DND-41 (cell line): ENCODE data around the gene NDUFB4.

Source experiments
- ATAC-seq: fragments of 200-7000 bp; cut with Tn5 transposase; 3 replicates; pipeline ENCODE4 v1.9.1; 2021; ENCODE audit warnings: low read depth; ENCODE audit not compliant: insufficient read depth
- DNase-seq: peaks from one replicate; pipeline ENCODE4 v3.0.0-alpha.2; 2020
- H2AFZ ChIP-seq: 2 replicates; pipeline ENCODE4 v1.6.0; 2012; ENCODE audit warnings: low read depth, low read length
- H3K27ac ChIP-seq: 2 replicates; pipeline ENCODE4 v1.5.1; 2012; ENCODE audit warnings: low read length, inconsistent platforms
- H3K27me3 ChIP-seq: fragments of 200-600 bp; sonication (generic); 2 replicates; pipeline ENCODE4 v1.6.0; 2012; ENCODE audit warnings: low read length, mild to moderate bottlenecking, inconsistent platforms; ENCODE audit not compliant: insufficient read depth, poor library complexity
- H3K36me3 ChIP-seq: 2 replicates; pipeline ENCODE4 v1.5.1; 2012; ENCODE audit warnings: low read length, inconsistent platforms; ENCODE audit not compliant: insufficient read depth
- H3K4me1 ChIP-seq: 2 replicates; pipeline ENCODE4 v1.5.1; 2012; ENCODE audit warnings: mild to moderate bottlenecking, low read length; ENCODE audit not compliant: insufficient read depth
- H3K4me2 ChIP-seq: 2 replicates; pipeline ENCODE4 v1.6.0; 2012; ENCODE audit warnings: mild to moderate bottlenecking, moderate library complexity, low read length, inconsistent platforms; ENCODE audit not compliant: insufficient read depth
- H3K4me3 ChIP-seq, 2 experiments: fragments of 200-600 bp in 1 of 2; shearing (Covaris generic) in 1 of 2; 2 replicates each; pipeline ENCODE4 v1.5.1; 2012 to 2016; ENCODE audit warnings: inconsistent platforms in 2 of 2, low read length in 2 of 2, mild to moderate bottlenecking in 2 of 2, low read depth in 1 of 2, moderate library complexity in 1 of 2
- H3K79me2 ChIP-seq: 2 replicates; pipeline ENCODE4 v1.6.0; 2012; ENCODE audit warnings: low read length, inconsistent platforms; ENCODE audit not compliant: insufficient read depth
- H3K9ac ChIP-seq: 2 replicates; pipeline ENCODE4 v1.6.0; 2012; ENCODE audit warnings: low read depth, mild to moderate bottlenecking, inconsistent platforms, low read length, moderate library complexity
- H3K9me3 ChIP-seq: 2 replicates; pipeline ENCODE4 v1.5.1; 2012; ENCODE audit warnings: low read length, moderate library complexity, mild to moderate bottlenecking, inconsistent platforms; ENCODE audit not compliant: insufficient read depth, severe bottlenecking
- H4K20me1 ChIP-seq: 2 replicates; pipeline ENCODE4 v1.6.0; 2012; ENCODE audit warnings: low read length; ENCODE audit not compliant: insufficient read depth
- CTCF ChIP-seq: IDR thresholded peaks from 2 replicates; pipeline ENCODE4 v1.5.1; 2012; ENCODE audit warnings: borderline replicate concordance, low read length, moderate library complexity, mild to moderate bottlenecking; ENCODE audit not compliant: poor library complexity, severe bottlenecking; ENCODE audit errors: extremely low read depth
- EZH2 ChIP-seq: IDR thresholded peaks from 3 replicates; pipeline ENCODE4 v1.6.1; 2012; ENCODE audit warnings: borderline replicate concordance, low read depth, mild to moderate bottlenecking, moderate library complexity, low read length, inconsistent platforms; ENCODE audit not compliant: severe bottlenecking

Gene NDUFB4

GRCh38 chr3:120554812-120555606, 41.1 kb upstream of the NDUFB4 start:
- Histone ChIP-seq H3K27me3 (peaks cover 23% of the 10 kb centered on the region), H3K9ac (no peak overlapping the region), H3K36me3 (no peaks in the 10 kb centered on the region), H3K27ac (no peak overlapping the region), H3K9me3 (no peaks in the 10 kb centered on the region), H3K4me3 (no peak overlapping the region), H3K79me2 (no peaks in the 10 kb centered on the region), H3K4me1 (peaks cover 17% of the 10 kb centered on the region), H3K4me2 (no peak overlapping the region), H2AFZ (no peak overlapping the region), H4K20me1 (no peaks in the 10 kb centered on the region)
- TF ChIP-seq CTCF (no peak), EZH2 (no peak)
- ATAC-seq = no peak
- no peak for DNase-seq

- H3K4me1 ChIP-seq = peaks cover 17% of the 10 kb centered on the region
- ATAC-seq (no peak), DNase-seq (no peak)
- no peak overlapping the region for H3K4me2 ChIP-seq
- no peak overlapping the region for H3K27ac ChIP-seq
- no peaks in the 10 kb centered on the region for H3K9me3 ChIP-seq
- H3K36me3 ChIP-seq = no peaks in the 10 kb centered on the region
- peaks cover 23% of the 10 kb centered on the region for H3K27me3 ChIP-seq
- TF ChIP-seq CTCF = no peak
- TF ChIP-seq EZH2 = no peak
- H2AFZ ChIP-seq = no peak overlapping the region
- no peaks in the 10 kb centered on the region for H4K20me1 ChIP-seq
- no peaks in the 10 kb centered on the region for H3K79me2 ChIP-seq
- no peak overlapping the region for H3K4me3 ChIP-seq
- H3K9ac ChIP-seq = no peak overlapping the region
Measured at GRCh38 chr3:120555657-120556509, 40.3 kb upstream of the NDUFB4 start.

- no peak overlapping the region for H3K9ac ChIP-seq
- peaks cover 23% of the 10 kb centered on the region for H3K27me3 ChIP-seq
- no peaks in the 10 kb centered on the region for H3K79me2 ChIP-seq
- TF ChIP-seq EZH2 = no peak
- no peak overlapping the region for H2AFZ ChIP-seq
- peaks cover 17% of the 10 kb centered on the region for H3K4me1 ChIP-seq
- no peak overlapping the region for H3K4me3 ChIP-seq
- no peaks in the 10 kb centered on the region for H4K20me1 ChIP-seq
- no peaks in the 10 kb centered on the region for H3K9me3 ChIP-seq
- H3K36me3 ChIP-seq = no peaks in the 10 kb centered on the region
- no peak overlapping the region for H3K4me2 ChIP-seq
- H3K27ac ChIP-seq = no peak overlapping the region
- DNase-seq = no peak
- no peak for ATAC-seq
Measured at GRCh38 chr3:120557115-120557514, 39.0 kb upstream of the NDUFB4 start.
